Activated CD8-positive, alpha-beta memory T cell treated with anti-CD3 and anti-CD28 coated beads, Interleukin-2, amount 50 U/mL, for 1 hour (primary cell): ENCODE data around the gene VWDE.

Experiments used
- DNase-seq: peaks from one replicate; pipeline ENCODE4 v3.0.0-alpha.2; 2020; ENCODE audit errors: extremely low read depth

The VWDE gene

GRCh38 chr7:12328888-12329770 is 74.5 kb downstream of the VWDE start:
- no peak for DNase-seq

GRCh38 chr7:12327922-12328321 is 75.7 kb downstream of the VWDE start:
- DNase-seq: no peak

GRCh38 chr7:12325646-12326045 is 78.0 kb downstream of the VWDE start:
- DNase-seq: no peak

GRCh38 chr7:12323415-12323814 is 80.2 kb downstream of the VWDE start:
- DNase-seq: no peak

- DNase-seq: no peak
Measured at GRCh38 chr7:12322903-12323300, 80.8 kb downstream of the VWDE start.

GRCh38 chr7:12322284-12322902 is 81.3 kb downstream of the VWDE start:
- no peak for DNase-seq

GRCh38 chr7:12320987-12321647 is 82.5 kb downstream of the VWDE start:
- no peak for DNase-seq

- DNase-seq: no peak
Measured at GRCh38 chr7:12320241-12320986, 83.3 kb downstream of the VWDE start.

GRCh38 chr7:12317675-12318074 is 86.0 kb downstream of the VWDE start:
- no peak for DNase-seq

GRCh38 chr7:12316925-12317324 is 86.7 kb downstream of the VWDE start:
- DNase-seq: no peak

GRCh38 chr7:12315049-12315448 is 88.6 kb downstream of the VWDE start:
- DNase-seq: no peak

GRCh38 chr7:12314199-12314598 is 89.5 kb downstream of the VWDE start:
- no peak for DNase-seq

GRCh38 chr7:12305502-12305901 is 98.2 kb downstream of the VWDE start:
- DNase-seq: no peak

GRCh38 chr7:12303495-12303894 is 100.2 kb downstream of the VWDE start:
- DNase-seq: no peak

GRCh38 chr7:12303062-12303461 is 100.6 kb downstream of the VWDE start:
- DNase-seq: no peak

- DNase-seq: no peak
Measured at GRCh38 chr7:12300415-12300814, 103.2 kb downstream of the VWDE start.

GRCh38 chr7:12299367-12299766 is 104.3 kb downstream of the VWDE start:
- DNase-seq: no peak

- DNase-seq: no peak
Measured at GRCh38 chr7:12297283-12298108, 106.2 kb downstream of the VWDE start.

GRCh38 chr7:12296051-12296570 is 107.6 kb downstream of the VWDE start:
- no peak for DNase-seq

- no peak for DNase-seq
Measured at GRCh38 chr7:12294701-12295100, 109.0 kb downstream of the VWDE start.

GRCh38 chr7:12291870-12292269 is 111.8 kb downstream of the VWDE start:
- DNase-seq: no peak
